Frontal cortex (tissue), 4 donors: ENCODE measurements around the gene LRP2. TPM values are rescaled to one million over a fixed set of nuclear protein-coding genes. Genes with fewer than 3 reads are reported as not detected.
"Not testable (repeated sequence)": the region's sequence is repeated elsewhere in the genome, so short reads cannot be mapped to it uniquely, and the experiment has no call there.

Experiments
- DNase-seq, 2 donors: peaks; one replicate each; pipeline ENCODE4 v3.0.0; 2012; ENCODE audit warnings: low spot score in 2 of 2
- FAIRE-seq: peaks from 2 replicates; lab custom pipeline; 2012; peaks lifted over from hg19 to GRCh38; lab: Jason Lieb, UNC
- total RNA-seq: library from RNA; depleted of rRNA; stranded (reverse); fragments of >200 nt; gene quantifications from one replicate; pipeline ENCODE4 v1.2.3, GENCODE V29; 2014
- donor health status: control.
- donor health status: control.
- donor health status: control.

LRP2 gene
- total RNA-seq, 1 donor from 2014 or later: 0.82 TPM

DNA sequence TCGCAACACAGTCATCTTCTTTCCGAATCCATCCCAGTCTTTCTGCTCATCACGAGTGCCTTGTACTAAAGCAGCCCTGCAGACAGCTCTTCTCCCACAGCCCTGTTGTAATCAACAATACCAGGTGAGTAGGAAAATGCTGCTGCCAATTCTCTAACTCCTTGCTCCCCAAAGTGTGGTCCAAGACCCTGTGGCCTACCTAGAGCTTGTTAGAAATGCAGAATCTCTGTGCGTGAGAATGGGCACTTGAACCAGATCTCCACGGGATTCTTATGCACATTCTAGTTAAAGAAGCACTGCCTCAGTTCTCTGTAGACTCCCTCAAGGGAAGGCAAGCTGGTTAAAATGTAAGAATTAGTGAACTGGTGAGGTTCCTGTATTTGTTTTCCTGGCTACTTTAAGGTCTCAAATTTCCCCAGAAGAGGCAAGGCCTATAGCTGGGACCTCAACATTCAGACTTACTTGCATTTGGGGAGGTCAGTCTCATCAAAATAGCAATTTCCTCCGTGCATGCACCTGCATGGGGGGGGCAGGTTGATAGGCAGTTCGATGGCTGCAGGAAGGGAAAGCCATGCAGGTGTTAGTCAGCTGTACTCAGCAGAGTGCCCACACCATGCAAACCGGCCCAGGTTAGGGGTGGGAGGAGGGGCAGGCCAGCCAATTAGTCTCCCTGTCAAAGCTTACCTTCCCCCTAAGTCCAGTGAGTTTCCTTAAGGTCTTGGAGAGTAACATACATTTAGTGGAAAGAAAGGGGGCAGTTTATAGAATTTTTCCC lies 222.2 kb downstream of the LRP2 start:
- FAIRE-seq (no peak), DNase-seq (no peak)

DNA sequence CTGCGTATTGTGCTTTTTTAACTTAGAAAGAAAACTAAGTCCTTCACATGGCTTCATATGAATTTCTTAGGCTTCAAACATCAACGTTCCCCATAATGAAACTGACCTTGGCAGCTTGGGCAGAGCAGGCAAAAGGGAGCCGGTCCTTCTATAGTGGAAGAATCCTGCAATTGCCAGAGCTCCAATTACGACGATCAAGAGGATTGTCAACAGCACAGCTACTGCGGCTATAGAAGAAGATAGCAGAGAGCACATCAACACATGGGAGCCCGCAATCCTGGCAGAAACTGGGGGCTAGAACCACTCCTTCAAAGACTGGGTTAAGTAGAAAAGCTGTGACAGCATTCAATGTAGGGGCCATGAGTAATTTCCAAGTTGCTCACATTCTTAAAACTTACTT lies 223.2 kb downstream of the LRP2 start:
- FAIRE-seq: no peak
- no peak for DNase-seq

DNA sequence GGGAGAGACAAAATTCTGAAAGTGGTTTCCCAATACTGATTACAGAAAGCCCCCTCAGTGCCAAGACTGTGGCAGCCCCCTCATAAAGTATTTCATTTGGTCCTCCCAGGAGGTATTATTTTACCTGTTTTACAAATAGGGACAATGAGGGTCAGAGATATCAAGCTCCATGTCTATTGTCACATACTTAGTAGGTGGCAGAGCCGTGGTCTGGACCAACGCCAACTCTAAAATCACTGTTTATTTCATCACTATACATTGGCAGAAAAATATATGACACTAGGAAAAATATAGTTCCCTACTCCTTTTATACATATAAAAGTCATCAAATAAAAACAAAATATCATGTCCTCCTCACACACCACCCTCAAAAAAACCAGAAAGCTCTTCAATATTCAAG lies 224.4 kb downstream of the LRP2 start:
- FAIRE-seq: no peak
- no peak for DNase-seq

DNA sequence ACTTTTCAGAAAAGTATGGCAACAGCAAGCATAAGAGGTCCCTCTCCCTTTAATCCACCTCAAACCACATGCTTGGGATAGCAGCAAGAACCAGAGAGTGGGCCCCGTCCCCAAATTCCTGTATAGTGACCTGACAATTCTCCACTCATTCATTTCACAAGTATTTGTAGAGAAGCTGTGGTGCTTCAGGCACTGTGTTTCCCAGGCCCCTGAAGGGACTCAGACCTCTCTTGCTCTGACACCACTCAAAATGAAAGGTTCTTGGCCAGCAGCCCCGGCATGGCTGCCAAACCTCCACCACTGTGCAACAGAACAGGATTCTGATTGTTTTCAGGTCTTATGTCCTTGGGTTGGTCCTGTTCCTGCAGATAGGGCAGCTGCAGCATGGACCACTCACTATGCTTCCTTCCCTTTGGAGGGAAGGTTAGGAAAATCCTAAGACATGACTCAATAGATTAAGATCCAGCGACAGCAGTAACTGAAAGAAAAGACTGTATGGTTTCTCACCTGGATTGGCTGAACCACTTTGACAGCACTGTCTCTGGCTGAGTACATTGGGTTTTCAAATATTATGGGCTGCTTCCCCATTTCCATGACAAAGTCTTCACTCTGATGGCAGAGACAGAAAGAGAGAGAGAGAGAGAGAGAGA lies 225.3 kb downstream of the LRP2 start:
- DNase-seq (no peak), FAIRE-seq (no peak)

DNA sequence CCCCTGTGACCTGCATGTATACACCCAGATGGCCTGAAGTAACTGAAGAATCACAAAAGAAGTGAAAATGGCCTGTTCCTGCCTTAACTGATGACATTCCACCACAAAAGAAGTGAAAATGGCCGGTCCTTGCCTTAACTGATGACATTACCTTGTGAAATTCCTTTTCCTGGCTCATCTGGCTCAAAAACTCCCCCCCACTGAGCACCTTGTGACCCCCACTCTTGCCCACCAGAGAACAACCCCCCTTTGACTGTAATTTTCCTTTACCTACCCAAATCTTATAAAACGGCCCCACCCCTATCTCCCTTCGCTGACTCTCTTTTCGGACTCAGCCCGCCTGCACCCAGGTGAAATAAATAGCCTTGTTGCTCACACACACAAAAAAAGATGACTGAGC lies 225.9 kb downstream of the LRP2 start:
- not testable (repeated sequence) for FAIRE-seq, DNase-seq

DNA sequence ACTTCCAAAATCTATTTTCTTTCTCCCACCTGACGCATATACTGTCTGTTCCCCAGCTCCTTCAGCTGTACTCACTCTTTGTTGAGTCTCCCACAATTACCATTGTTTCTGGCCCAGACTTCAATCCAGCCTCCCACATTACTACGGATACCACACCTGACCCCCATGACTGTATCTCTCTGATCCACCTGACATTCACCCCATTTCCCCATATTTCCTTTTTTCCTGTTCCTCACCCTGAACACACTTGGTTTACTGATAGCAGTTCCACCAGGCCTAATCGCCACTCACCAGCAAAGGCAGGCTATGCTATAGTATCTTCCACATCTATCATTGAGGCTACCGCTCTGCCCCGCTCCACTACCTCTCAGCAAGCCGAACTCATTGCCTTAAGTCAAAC lies 228.1 kb downstream of the LRP2 start:
- DNase-seq, FAIRE-seq: not testable (repeated sequence)

DNA sequence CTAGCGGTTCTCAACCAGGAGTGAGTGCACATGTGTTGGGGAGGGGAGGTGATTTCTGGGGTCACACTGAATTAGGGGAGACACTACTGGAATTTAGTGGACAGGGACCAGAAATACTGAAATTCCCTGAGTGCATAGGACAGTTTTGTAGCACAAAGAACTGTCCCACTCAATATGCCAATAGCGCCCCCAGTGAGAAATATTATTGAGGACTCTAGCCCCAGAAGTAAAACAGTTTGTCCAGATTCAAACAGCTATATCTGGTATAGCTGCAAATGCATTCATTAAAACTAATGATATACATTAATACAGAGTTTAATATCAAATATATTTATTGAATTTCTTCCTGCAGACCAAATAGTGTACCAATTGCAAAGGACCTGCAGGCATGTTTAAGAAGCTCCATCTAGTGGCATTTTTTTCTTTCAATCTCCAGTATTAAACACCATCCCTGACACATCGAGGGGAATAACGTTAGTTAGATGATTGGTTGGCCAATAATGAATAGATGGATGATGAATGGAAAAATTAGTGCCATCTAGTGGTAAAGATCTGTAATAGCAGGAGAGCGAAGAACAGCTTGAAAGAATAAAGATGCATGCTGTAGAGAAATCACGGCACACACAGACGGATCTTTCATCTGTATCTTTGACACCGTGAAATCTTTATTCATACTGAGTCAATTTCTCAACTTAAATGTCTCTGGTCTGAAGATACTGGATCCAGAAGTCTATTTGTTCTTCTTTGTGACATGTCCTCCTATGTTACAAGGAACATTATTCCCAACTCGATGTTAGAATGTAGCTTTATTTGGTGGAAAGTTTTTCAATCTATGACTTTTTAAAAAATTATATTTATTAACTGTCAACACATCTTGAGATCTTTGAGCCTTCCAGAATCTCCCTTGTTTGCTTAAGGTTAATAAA lies 230.5 kb downstream of the LRP2 start:
- FAIRE-seq: no peak
- DNase-seq: peak; percentile 7 to 37

DNA sequence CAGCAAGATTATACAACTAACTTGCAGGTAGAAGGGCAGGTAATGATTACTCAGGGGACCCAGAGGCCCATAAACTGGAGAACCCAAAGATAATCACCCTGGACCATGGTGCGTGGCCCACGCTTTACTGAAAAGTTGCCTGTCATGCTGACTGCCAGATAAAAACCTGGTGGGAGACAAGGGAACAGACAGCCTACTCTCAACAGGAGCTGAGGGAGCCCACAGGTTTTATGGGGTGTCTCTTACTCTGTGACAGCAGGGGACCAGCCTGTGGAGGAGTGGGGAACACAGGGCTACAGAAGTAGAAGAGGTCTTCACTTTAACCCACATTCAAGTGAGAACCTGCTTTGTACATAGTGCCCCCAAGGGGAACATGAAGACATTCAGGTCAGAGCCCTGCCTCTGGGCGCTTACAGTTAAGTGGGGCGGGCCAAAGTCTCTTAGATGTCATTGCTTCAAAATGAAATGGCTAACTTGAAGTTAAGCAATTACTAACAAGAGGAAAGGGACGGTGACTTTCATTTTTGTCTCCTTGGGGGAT lies 232.6 kb downstream of the LRP2 start:
- FAIRE-seq (no peak), DNase-seq (no peak)

DNA sequence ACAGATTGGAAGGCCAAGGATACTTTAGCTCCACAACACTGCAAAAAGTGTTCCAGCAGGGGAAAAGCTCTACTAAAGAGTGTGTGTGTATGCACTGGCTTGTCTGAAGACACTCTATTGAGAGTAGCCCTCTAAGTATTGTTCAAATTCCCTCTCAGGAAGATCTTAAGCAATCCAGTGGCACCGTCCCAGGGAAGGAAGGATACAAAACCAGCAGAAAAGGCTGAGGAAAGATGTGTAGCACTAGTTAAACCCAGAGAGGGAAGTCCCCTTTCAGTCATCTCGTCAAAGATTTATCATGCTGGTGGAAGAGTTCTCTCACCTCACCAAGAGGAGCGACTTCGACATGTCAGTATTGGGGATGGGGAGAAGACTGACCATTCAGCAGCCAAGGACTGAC lies 242.5 kb downstream of the LRP2 start:
- DNase-seq (no peak), FAIRE-seq (no peak)

DNA sequence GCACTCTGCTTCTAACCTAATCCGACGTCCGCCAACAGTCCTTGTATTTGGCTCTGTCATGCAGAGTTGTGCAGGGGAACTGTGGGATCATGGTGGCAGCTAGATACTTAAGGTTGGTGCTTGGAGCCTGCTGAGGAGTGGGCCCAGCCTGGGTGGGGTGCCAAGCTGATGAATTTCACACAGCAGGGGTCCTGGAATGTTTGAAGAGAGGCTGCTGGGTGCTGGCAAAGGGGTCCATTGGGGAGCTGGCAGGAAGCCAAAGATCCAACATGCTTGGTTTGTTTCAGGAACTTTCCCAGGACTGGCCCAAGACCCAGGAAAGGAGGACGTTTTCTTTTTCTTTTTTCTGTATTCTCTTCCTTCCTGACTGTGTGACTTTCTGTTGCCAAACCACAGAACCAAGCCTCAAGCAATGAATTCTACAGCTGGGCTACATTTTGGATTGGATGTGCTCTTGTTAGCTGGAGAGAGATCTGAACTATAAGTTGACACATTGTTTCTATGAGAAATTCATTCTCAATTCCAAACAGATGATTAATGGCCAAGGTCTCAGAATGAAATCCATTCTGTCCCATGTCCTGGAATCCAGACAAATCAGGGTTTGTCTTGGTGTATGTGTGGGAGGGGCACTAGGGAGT lies 243.1 kb downstream of the LRP2 start:
- no peak for DNase-seq
- FAIRE-seq: no peak

DNA sequence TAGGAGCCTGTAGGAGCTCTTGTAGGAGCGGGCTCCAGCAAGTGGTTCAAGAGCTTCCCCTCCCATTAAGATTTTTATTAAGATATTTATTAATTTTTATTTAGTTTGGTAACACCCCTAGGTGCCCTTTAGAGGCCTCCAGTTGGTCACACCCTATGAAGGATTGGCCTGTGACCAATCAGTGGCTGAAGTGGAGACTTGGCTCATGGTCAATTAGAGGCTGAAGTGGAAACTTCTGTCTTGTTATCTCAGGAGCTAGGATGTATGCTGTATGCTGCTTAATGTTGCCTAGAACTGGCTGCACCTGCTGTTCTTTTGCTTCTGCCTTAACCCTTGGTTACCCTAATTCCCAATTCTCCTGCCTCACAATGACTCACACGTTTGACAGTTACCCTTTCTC lies 244.3 kb downstream of the LRP2 start:
- no peak for FAIRE-seq
- no peak for DNase-seq

DNA sequence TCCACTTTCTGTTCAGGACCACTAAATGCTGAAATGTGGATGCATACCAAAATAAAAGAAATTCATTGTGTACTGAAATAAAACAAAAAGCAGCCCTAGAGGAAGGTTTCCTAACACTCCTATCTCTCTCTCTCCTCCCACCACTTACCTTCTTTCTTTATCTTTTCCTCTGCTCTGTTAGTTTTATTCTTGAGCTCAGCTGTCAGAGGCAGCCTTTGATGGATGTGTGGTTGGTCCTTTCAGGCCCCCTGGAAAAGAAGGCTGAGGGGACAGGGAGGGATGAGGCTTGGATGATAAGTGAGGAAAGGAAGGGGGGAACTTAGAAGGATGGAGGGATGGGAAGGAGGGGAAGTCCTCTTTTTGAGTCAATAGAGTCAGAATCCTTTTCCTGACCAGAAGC lies 245.3 kb downstream of the LRP2 start:
- FAIRE-seq (no peak), DNase-seq (no peak)

DNA sequence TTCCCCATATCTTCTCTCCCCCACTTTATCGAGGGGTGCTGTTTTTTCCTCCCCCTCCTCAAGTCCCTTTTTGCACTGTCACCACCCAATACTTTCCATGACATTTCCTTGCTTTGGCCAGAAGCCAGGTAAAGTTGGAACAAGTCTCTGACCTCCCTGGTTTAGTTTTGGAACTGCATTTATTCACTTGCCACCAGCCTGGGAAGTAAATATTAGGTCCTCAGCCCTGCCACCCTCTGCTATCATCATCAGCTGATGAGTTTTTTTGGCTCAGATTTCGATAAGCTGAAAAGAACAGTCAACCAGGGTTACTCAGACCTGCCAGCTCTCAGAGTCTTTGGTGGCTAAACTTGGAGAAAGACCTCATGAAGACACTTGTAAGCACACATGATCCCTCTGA lies 246.0 kb downstream of the LRP2 start:
- FAIRE-seq (no peak), DNase-seq (no peak)

DNA sequence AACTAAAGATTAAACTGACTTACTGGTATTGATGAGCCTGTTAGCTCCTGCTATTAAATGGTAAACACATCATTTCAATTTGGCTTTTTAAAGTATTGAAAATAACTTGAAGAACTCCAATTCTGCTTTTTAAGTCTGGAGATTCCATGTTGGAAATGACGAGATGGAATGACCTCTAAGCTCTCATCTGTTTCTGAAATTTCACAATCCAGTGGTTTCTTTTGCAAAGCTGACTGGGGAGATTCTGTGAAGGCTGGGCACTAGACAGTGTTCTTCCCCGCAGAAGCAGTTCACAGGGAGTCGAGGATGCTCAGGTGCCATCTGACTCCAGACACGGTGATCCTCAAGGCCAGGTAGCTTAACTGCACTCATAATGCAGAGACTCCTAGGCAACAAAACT lies 248.3 kb downstream of the LRP2 start:
- FAIRE-seq: no peak
- DNase-seq: no peak

DNA sequence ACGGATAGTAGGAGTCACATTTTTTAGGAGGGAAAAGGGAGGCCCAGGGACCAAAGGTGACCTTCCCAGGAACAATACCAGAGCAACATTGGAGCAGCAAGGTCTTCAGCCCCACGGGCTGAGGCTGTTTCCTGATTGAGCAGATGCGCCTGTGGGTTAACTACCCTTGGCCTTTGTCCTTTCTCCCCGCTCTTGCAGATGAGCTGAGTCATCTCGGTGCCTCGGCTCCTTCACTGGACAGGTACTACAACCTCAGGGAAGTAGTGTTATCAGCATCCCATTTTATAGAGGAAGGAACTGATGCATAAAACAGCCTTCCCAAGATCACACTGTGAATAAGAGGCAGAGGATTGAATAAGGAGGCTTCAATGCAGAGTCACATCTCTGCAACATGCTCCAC lies 249.5 kb downstream of the LRP2 start:
- DNase-seq (no peak), FAIRE-seq (no peak)

DNA sequence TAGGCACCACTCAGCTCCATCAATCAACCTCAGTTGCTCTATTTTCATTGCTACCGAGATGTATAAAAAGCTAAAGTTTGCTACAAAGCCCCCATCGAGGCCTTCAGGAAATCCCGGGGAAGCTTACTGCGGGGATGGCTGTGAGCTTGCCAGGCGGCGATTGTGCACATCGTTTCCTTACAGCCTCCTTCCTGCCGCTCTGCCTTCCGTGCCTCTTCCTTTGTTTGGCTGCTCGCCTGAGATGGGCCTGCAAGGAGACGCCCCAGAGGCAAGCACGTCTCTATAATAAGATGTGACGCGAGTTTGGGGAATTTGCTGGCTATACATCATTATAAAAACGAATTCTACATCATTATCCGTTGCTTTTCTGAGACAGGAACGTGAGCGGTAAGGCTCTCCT lies 251.4 kb downstream of the LRP2 start:
- DNase-seq: no peak

DNA sequence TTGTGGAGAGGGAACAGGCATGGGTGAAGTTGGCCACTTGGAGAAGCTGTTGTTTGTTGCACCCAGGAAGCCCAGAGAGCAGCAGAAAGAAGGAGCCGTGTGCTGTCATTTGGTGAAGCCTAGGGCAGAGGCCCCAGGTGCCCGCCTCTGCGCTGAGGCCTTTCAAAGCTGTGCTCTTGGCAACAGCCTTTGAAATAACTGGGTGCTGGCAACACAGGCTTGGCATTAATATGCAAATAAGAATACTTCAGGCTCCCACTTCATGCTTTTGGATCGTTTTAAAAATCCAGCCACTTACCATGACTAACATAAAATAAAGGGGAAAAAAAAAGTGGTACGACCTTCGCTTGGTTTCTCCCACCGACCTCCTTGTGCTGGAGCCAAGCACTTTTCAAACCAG lies 251.9 kb downstream of the LRP2 start:
- FAIRE-seq (no peak), DNase-seq (no peak)

More for the DNA sequence above, 251.4 kb downstream of the LRP2 start:
- no peak for FAIRE-seq

DNA sequence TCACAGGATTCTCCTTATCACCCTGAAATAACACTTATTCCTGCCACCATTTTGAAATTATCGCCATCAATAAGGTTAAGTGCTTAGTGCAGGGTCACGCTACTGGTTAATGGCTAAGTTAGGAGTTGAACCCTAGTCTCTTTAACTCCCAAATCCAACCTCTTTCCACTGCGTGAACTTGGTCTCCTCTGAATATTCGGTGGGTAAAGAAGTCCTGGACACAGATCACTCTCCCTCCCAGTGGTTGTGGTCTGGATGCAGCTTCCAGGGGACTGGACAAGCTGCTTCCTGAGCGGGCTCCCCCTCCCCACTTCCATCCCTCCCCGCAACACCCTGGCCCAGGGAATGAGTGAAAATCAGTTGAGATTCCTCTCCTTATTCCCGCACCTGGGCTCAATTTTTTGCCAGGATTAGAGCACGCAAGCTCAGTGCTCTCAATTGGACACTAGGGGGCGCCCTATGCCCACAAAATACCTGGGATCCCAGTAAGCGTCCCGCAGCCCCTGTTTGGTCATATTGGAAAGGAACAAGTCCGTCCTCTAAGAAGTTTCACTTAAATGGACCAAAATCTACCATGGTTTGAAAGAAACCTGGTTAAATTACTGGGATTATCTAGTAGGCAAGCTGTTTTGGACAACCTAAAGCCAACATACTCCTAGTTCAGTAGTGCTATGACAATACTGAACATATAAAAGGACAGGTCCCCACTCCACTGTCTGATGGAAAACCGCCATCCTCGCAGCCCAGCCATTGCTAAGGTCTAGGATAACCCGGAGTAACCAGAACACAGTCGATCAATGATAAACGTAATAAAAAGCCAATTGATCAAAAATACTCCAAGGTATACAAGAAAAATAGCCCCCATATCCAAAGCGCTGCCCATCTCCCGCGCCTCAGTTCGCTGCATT lies 252.6 kb downstream of the LRP2 start:
- no peak for FAIRE-seq
- peak; percentile 15 to 45 for DNase-seq
